ENCODE results near the gene LGALS7B.
"Not testable (repeated sequence)": the region's sequence is repeated elsewhere in the genome, so short reads cannot be mapped to it uniquely, and the experiment has no call there.

The LGALS7B gene

DNA sequence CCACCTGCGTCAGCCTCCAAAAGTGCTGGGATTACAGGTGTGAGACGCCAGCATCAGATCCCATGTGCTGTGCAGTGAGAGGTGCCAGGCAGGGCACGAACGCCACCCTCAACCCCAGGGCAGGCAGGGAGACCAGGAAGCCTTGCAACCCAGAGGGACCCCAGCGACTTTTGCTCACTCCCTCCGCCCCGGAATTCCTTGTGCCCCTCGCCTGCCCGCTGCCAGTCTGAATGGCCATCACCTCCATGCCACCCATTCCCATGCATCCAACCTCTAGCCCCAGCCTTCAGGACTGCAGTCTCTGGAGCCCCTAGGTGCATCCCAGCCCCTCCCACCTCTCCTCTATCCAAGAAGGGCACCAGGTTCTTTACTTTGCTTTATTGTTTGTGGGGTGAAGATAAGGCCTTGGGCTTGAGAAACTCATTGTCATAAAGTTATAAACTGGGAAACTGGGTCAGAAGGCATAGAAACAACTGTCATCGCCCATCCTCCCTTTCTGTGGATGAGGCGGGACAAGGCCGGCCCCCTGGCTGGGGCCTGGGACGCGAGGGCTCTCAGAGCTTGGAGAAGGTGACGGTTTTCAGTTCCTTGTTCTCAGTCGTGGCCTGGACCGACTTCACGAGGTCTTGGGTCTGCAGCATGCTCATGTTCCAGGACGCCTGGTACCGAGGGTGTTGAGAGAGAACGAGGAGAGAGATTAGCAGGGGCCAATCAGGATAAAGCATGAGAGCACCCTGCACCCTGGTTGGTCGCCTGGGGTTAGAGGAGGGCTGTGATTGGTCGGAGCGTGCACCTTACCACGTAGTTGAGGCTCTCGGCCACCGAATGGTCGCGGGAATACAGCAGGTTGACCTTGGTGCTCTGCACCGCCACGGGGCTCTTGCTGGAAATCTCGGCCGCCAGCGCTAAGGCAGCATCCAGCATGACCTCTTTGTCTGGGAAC is 26.3 kb downstream of the LGALS7B start:
- Histone ChIP-seq H3K27me3 (ENCODE audit: control insufficient read depth in 1 of 2, insufficient read depth in 2 of 2, low read length in 2 of 2) (no peaks in the 10 kb centered on the region), H3K4me1 (ENCODE audit: insufficient read depth, low read length) (no peaks in the 10 kb centered on the region), H3K9me3 (ENCODE audit: low read length) (no peaks in the 10 kb centered on the region), H3K4me3 (ENCODE audit: low read depth in 1 of 2, low read length in 2 of 2) (no peak overlapping the region), H3K9ac (ENCODE audit: low read length) (no peak overlapping the region), H3K27ac (ENCODE audit: low read depth, low read length) (no peak overlapping the region), H3K36me3 (ENCODE audit: insufficient read depth, low read length) (peaks cover 35% of the 10 kb centered on the region)

DNA sequence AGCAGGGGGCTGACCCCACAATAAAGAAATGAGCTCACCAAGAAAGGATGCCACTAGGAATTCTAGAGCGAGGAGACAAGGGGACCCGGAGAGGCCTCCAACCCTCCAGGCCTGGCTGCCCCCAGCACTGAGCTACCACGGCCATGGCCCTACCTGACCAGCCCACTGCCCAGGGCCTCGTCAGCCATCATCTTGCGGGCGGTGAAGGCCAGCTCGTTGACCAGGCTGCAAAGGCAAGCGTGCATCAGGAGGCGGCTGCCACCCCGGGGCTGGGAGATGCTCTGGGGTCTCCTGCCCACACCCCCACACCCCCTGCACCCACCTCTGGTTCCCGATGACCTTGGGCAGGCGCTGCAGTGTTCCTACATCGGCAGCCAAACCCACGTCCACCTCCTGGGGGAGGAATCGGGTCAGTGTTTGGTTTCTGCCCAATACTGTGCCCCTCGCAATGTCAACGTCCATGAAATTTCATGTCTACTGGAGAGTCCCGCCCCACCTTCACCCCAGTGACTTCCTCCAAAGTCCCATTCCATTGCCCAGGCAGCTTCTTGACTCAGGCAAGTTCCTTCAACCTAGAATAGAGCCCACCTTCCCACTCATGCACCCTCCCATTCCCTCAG is 27.2 kb downstream of the LGALS7B start:
- Histone ChIP-seq H3K9ac (ENCODE audit: low read length) (no peak overlapping the region), H3K4me3 (ENCODE audit: low read depth in 1 of 2, low read length in 2 of 2) (no peak overlapping the region), H3K27ac (ENCODE audit: low read depth, low read length) (no peak overlapping the region), H3K36me3 (ENCODE audit: insufficient read depth, low read length) (peaks cover 43% of the 10 kb centered on the region), H3K4me1 (ENCODE audit: insufficient read depth, low read length) (no peaks in the 10 kb centered on the region), H3K27me3 (ENCODE audit: control insufficient read depth in 1 of 2, insufficient read depth in 2 of 2, low read length in 2 of 2) (no peaks in the 10 kb centered on the region), H3K9me3 (ENCODE audit: low read length) (no peaks in the 10 kb centered on the region)

DNA sequence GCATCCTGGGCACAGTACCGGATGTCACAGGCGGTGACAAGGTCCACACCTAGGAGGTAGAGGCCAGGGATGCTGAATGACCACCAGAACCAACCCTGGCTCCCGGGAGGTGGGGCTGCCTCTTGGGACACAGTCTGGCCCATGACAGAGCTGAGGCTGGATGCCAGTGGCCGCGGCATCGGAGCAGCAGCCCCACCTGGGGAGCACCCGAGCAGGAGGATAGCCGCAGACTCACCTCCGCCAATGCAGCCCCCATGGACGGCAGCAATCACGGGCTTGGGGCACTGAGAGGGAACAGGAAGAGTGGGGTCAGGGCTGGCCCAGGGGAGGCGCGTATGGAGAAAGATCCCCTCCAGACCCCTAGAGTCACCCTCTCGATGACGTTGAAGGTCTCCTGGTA is 28.1 kb downstream of the LGALS7B start:
- peaks cover 43% of the 10 kb centered on the region for H3K36me3 ChIP-seq (ENCODE audit: insufficient read depth, low read length)
- no peaks in the 10 kb centered on the region for H3K9me3 ChIP-seq (ENCODE audit: low read length)
- no peak overlapping the region for H3K4me3 ChIP-seq (ENCODE audit: low read depth in 1 of 2, low read length in 2 of 2)
- H3K4me1 ChIP-seq (ENCODE audit: insufficient read depth, low read length), result no peaks in the 10 kb centered on the region
- no peak overlapping the region for H3K9ac ChIP-seq (ENCODE audit: low read length)
- H3K27me3 ChIP-seq (ENCODE audit: control insufficient read depth in 1 of 2, insufficient read depth in 2 of 2, low read length in 2 of 2), result no peaks in the 10 kb centered on the region
- no peak overlapping the region for H3K27ac ChIP-seq (ENCODE audit: low read depth, low read length)

- no peaks in the 10 kb centered on the region for H3K9me3 ChIP-seq (ENCODE audit: low read length)
- no peak overlapping the region for H3K4me3 ChIP-seq (ENCODE audit: low read depth in 1 of 2, low read length in 2 of 2)
- no peak overlapping the region for H3K9ac ChIP-seq (ENCODE audit: low read length)
- H3K4me1 ChIP-seq (ENCODE audit: insufficient read depth, low read length), result no peaks in the 10 kb centered on the region
- no peaks in the 10 kb centered on the region for H3K27me3 ChIP-seq (ENCODE audit: control insufficient read depth in 1 of 2, insufficient read depth in 2 of 2, low read length in 2 of 2)
- peaks cover 51% of the 10 kb centered on the region for H3K36me3 ChIP-seq (ENCODE audit: insufficient read depth, low read length)
- H3K27ac ChIP-seq (ENCODE audit: low read depth, low read length), result no peak overlapping the region
Observed at GRCh38 chr19:38819231-38819920, 30.4 kb downstream of the LGALS7B start.

- not testable (repeated sequence) for H3K4me3 ChIP-seq (ENCODE audit: low read depth in 1 of 2, low read length in 2 of 2)
Observed at GRCh38 chr19:38821230-38821825, 32.3 kb downstream of the LGALS7B start.

GRCh38 chr19:38825936-38826335 is 36.9 kb downstream of the LGALS7B start:
- H3K9me3 ChIP-seq (ENCODE audit: low read length); H3K27ac ChIP-seq (ENCODE audit: low read depth, low read length); H3K9ac ChIP-seq (ENCODE audit: low read length); H3K27me3 ChIP-seq (ENCODE audit: control insufficient read depth in 1 of 2, insufficient read depth in 2 of 2, low read length in 2 of 2); H3K4me3 ChIP-seq (ENCODE audit: low read depth in 1 of 2, low read length in 2 of 2): not testable (repeated sequence)
- peaks cover 32% of the 10 kb centered on the region for H3K36me3 ChIP-seq (ENCODE audit: insufficient read depth, low read length)
- H3K4me1 ChIP-seq (ENCODE audit: insufficient read depth, low read length), result peaks cover 18% of the 10 kb centered on the region

More at GRCh38 chr19:38821230-38821825, 32.3 kb downstream of the LGALS7B start:
- H3K27ac ChIP-seq (ENCODE audit: low read depth, low read length); H3K9me3 ChIP-seq (ENCODE audit: low read length); H3K4me1 ChIP-seq (ENCODE audit: insufficient read depth, low read length); H3K27me3 ChIP-seq (ENCODE audit: control insufficient read depth in 1 of 2, insufficient read depth in 2 of 2, low read length in 2 of 2); H3K9ac ChIP-seq (ENCODE audit: low read length): not testable (repeated sequence)
- H3K36me3 ChIP-seq (ENCODE audit: insufficient read depth, low read length), result peaks cover 41% of the 10 kb centered on the region

DNA sequence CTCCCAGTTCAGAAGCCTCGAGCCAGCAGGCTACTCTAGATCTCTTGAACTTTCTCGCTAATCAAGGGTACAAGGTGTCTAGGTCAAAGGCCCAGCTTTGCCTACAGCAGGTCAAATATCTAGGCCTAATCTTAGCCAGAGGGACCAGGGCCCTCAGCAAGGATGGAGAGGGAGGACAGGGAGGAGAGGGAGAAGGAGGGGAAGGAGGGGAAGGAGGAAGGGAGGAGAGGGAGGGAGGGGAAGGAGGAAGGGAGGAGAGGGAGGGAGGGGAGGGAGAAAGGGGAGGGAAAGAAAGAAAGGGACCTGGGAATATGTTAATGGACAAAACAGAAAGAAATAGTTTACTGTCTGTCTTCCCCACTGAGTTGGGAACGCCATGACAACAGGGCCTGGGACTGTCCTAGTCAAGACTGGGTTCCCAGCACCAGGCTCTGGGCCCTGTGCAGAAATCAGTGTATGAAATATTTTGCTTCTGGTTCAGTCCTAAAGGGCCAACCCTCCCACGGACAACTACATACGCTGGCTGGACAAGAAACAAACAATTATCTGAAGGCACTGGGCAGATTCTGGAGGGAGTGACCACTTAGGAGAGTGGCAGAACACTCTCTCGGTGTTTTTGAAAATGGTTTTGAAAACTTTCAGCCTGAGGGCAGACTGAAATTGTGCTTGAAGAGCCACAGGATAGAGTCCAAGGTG is 38.0 kb downstream of the LGALS7B start:
- H3K36me3 ChIP-seq (ENCODE audit: insufficient read depth, low read length), result peaks cover 30% of the 10 kb centered on the region
- H3K27ac ChIP-seq (ENCODE audit: low read depth, low read length), result no peak overlapping the region
- H3K4me1 ChIP-seq (ENCODE audit: insufficient read depth, low read length), result peaks cover 21% of the 10 kb centered on the region
- no peaks in the 10 kb centered on the region for H3K9me3 ChIP-seq (ENCODE audit: low read length)
- no peak overlapping the region for H3K9ac ChIP-seq (ENCODE audit: low read length)
- H3K27me3 ChIP-seq (ENCODE audit: control insufficient read depth in 1 of 2, insufficient read depth in 2 of 2, low read length in 2 of 2), result no peaks in the 10 kb centered on the region
- no peak overlapping the region for H3K4me3 ChIP-seq (ENCODE audit: low read depth in 1 of 2, low read length in 2 of 2)

GRCh38 chr19:38829203-38829602 is 40.2 kb downstream of the LGALS7B start:
- Histone ChIP-seq H3K4me1 (ENCODE audit: insufficient read depth, low read length) (peaks cover 26% of the 10 kb centered on the region), H3K36me3 (ENCODE audit: insufficient read depth, low read length) (peaks cover 22% of the 10 kb centered on the region)
- not testable (repeated sequence) for H3K27me3 ChIP-seq (ENCODE audit: control insufficient read depth in 1 of 2, insufficient read depth in 2 of 2, low read length in 2 of 2); H3K4me3 ChIP-seq (ENCODE audit: low read depth in 1 of 2, low read length in 2 of 2); H3K9ac ChIP-seq (ENCODE audit: low read length); H3K9me3 ChIP-seq (ENCODE audit: low read length); H3K27ac ChIP-seq (ENCODE audit: low read depth, low read length)

GRCh38 chr19:38830039-38830733 is 41.2 kb downstream of the LGALS7B start:
- Histone ChIP-seq H3K27ac (ENCODE audit: low read depth, low read length) (no peak overlapping the region), H3K9ac (ENCODE audit: low read length) (peak overlapping the region; percentile 90), H3K4me3 (ENCODE audit: low read depth in 1 of 2, low read length in 2 of 2) (peak overlapping the region in 1 of 2 donors; percentile 99), H3K4me1 (ENCODE audit: insufficient read depth, low read length) (peaks cover 27% of the 10 kb centered on the region), H3K36me3 (ENCODE audit: insufficient read depth, low read length) (peaks cover 23% of the 10 kb centered on the region), H3K9me3 (ENCODE audit: low read length) (no peaks in the 10 kb centered on the region), H3K27me3 (ENCODE audit: control insufficient read depth in 1 of 2, insufficient read depth in 2 of 2, low read length in 2 of 2) (no peaks in the 10 kb centered on the region)

DNA sequence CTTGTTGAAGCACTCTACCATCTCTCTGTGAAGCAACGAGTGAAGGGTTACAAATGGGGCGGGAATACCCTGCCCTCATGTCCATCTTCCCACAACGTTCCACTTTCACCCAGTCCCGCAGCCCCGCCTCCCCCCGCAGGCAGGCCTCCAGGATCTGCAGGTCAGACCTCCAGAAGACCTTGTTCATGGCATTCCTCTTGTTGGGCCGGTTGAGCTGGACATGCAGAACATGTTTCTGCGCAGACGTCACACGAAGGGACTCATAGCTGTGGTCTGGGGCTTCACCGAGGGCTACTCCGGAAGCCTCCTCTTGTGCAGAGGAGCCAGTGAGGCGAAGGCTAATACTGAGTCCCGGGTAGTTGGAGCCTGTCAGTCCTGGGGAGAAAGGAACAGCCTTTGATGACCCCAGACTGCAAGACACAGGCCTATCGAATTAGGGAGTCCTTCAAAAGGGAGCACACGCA is 42.2 kb downstream of the LGALS7B start:
- Histone ChIP-seq H3K9me3 (ENCODE audit: low read length) (no peaks in the 10 kb centered on the region), H3K4me3 (ENCODE audit: low read depth in 1 of 2, low read length in 2 of 2) (peak overlapping the region; percentile 45 to 99), H3K27me3 (ENCODE audit: control insufficient read depth in 1 of 2, insufficient read depth in 2 of 2, low read length in 2 of 2) (no peaks in the 10 kb centered on the region), H3K36me3 (ENCODE audit: insufficient read depth, low read length) (peaks cover 30% of the 10 kb centered on the region), H3K4me1 (ENCODE audit: insufficient read depth, low read length) (peaks cover 31% of the 10 kb centered on the region), H3K9ac (ENCODE audit: low read length) (peak overlapping the region; percentile 90), H3K27ac (ENCODE audit: low read depth, low read length) (peak overlapping the region; percentile 71)

All from muscle layer of colon (tissue), 2 donors.